HUES6 (cell line): ENCODE results near the gene ZFAND3.
"Not testable (repeated sequence)": the region's sequence is repeated elsewhere in the genome, so short reads cannot be mapped to it uniquely, and the experiment has no call there.

Experiments used
- H3K27ac ChIP-seq: 2 replicates; pipeline ENCODE4 v1.7.0; 2013; ENCODE audit warnings: low read depth, mild to moderate bottlenecking, low read length, inconsistent platforms
- H3K27me3 ChIP-seq: 2 replicates; pipeline ENCODE4 v1.6.1; 2013; ENCODE audit warnings: low read length; ENCODE audit not compliant: control insufficient read depth, insufficient read depth
- H3K36me3 ChIP-seq: 2 replicates; pipeline ENCODE4 v1.6.1; 2013; ENCODE audit warnings: low read length; ENCODE audit not compliant: control insufficient read depth, insufficient read depth
- H3K4me1 ChIP-seq: 2 replicates; pipeline ENCODE4 v1.6.1; 2013; ENCODE audit warnings: low read length; ENCODE audit not compliant: control insufficient read depth, insufficient read depth
- H3K4me3 ChIP-seq: 2 replicates; pipeline ENCODE4 v1.5.1; 2013; ENCODE audit warnings: low read depth, low read length
- H3K9ac ChIP-seq: one replicate; pipeline ENCODE4 v1.6.1; 2013; ENCODE audit warnings: mild to moderate bottlenecking, low read length
- H3K9me3 ChIP-seq: 2 replicates; pipeline ENCODE4 v1.6.1; 2013; ENCODE audit warnings: low read depth, low read length; ENCODE audit not compliant: control insufficient read depth, insufficient read depth

Gene ZFAND3

GRCh38 chr6:37960139-37960935 lies 140.8 kb downstream of the ZFAND3 start:
- no peak overlapping the region for H3K27ac ChIP-seq
- 0 out of 2 replicates have a peak, but pooled peaks cover 10% of the 10 kb centered on the region for H3K4me1 ChIP-seq
- no peak overlapping the region for H3K9ac ChIP-seq
- H3K9me3 ChIP-seq, result no peaks in the 10 kb centered on the region
- no peak overlapping the region for H3K4me3 ChIP-seq
- H3K36me3 ChIP-seq, result no peaks in the 10 kb centered on the region
- no peaks in the 10 kb centered on the region for H3K27me3 ChIP-seq

DNA sequence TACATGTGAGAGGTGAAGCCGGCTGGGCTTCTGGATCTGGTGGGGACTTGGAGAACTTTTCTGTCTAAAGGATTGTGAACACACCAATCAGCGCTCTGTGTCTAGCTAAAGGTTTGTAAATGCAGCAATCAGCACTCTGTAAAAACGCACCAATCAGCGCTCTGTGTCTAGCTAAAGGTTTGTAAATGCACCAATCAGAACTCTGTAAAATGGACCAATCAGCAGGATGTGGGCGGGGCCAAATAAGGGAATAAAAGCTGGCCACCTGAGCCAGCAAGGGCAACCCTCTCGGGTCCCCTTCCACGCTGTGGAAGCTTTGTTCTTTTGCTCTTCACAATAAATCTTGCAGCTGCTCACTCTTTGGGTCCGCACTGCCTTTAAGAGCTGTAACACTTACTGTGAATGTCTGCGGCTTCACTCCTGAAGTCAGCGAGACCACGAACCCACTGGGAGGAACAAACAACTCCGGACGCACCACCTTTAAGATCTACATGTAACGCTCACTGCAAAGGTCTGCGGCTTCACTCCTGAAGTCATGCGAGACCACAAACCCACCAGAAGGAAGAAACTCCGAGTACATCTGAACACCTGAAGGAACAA lies 143.1 kb downstream of the ZFAND3 start:
- not testable (repeated sequence) for H3K4me1 ChIP-seq, H3K4me3 ChIP-seq, H3K27me3 ChIP-seq, H3K9me3 ChIP-seq, H3K36me3 ChIP-seq, H3K9ac ChIP-seq, H3K27ac ChIP-seq

- no peak overlapping the region for H3K4me3 ChIP-seq
- no peaks in the 10 kb centered on the region for H3K4me1 ChIP-seq
- no peaks in the 10 kb centered on the region; the same call in 1 of the 2 replicates for H3K9me3 ChIP-seq
- no peak overlapping the region for H3K27ac ChIP-seq
- no peaks in the 10 kb centered on the region for H3K36me3 ChIP-seq
- H3K27me3 ChIP-seq, result no peaks in the 10 kb centered on the region
- no peak overlapping the region for H3K9ac ChIP-seq
Measured at GRCh38 chr6:37965964-37966676, 146.6 kb downstream of the ZFAND3 start.

DNA sequence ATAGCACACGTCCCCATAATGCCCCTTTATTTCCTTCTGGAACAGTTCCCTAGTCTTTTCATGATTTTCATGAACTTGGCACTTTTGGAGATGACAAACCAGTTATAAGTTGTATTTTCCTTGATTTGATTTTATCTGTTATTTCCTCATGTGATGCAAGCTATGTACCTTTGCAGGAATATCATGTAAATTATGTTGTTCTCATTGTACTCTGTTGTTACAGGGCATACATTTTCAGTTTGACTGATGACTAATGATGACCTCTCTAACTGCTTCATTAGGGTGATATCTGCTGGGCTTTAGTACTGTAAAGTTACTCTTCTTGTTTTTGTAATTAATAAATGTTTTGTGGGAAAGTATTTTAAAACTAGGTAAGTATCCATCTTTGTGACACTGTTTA lies 147.3 kb downstream of the ZFAND3 start:
- H3K27ac ChIP-seq, result no peak overlapping the region
- no peaks in the 10 kb centered on the region; the same call in 1 of the 2 replicates for H3K9me3 ChIP-seq
- no peaks in the 10 kb centered on the region for H3K27me3 ChIP-seq
- no peak overlapping the region for H3K4me3 ChIP-seq
- H3K36me3 ChIP-seq, result no peaks in the 10 kb centered on the region
- H3K9ac ChIP-seq, result no peak overlapping the region
- no peaks in the 10 kb centered on the region for H3K4me1 ChIP-seq

- H3K27me3 ChIP-seq, result no peaks in the 10 kb centered on the region
- no peak overlapping the region for H3K9ac ChIP-seq
- no peaks in the 10 kb centered on the region for H3K4me1 ChIP-seq
- no peaks in the 10 kb centered on the region; the same call in 1 of the 2 replicates for H3K9me3 ChIP-seq
- no peak overlapping the region for H3K27ac ChIP-seq
- H3K4me3 ChIP-seq, result no peak overlapping the region
- H3K36me3 ChIP-seq, result no peaks in the 10 kb centered on the region
Measured at GRCh38 chr6:37967651-37968050, 148.1 kb downstream of the ZFAND3 start.

DNA sequence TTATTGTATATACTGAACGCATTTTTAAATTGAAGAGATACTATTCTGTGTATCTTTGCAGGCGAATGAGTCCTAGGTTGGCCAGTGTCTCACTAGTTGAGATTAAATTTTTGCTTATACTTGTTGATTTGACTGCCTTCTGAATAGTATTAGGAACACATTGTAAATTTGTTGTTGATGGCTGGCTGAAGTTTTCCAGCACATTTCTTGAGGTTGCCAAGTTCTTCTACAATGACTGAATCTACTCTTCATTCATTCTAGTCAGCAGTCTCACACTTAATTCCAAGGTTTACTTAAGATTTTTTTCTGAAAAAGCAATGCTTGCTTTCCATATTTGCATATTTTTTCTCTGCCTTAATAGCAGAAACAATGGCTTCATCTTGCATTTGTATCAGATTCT lies 151.7 kb downstream of the ZFAND3 start:
- Histone ChIP-seq H3K9ac (no peak overlapping the region), H3K27ac (no peak overlapping the region), H3K9me3 (peaks cover 10% of the 10 kb centered on the region)

DNA sequence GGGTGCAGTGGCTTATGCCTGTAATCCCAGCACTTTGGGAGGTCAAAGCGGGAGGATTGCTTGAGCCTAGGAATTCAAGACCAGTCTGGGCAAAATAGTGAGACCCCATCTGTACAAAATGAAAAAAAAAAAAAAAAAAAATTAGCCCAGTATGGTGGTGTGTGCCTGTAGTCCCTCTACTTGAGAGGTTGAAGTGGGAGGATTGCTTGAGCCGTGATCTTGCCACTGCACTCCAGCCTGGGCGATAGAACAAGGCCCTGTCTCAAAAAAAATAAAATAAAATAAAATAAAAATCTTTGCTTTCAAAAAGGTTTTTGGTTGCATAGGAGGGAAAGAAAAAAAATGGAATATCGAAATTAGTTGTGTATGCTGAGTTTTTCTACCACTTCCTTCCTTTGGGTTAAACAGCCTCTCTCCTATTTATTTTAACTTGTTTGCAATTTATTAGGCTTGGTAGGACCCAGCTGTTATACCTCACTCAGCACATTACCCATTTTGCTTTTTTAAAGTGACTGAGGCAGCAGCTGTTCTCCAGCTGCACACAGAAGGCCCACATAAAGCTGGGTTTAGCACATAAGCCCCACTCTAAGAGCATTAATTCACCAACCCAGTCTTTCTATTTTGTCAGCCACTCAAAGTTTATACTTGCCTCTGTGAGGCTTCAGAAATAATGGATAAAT lies 152.3 kb downstream of the ZFAND3 start:
- Histone ChIP-seq H3K9me3 (peaks cover 10% of the 10 kb centered on the region), H3K4me3 (no peak overlapping the region)

More for the DNA sequence above, 151.7 kb downstream of the ZFAND3 start:
- Histone ChIP-seq H3K36me3 (no peaks in the 10 kb centered on the region; the same call in 1 of the 2 replicates), H3K27me3 (no peaks in the 10 kb centered on the region), H3K4me3 (no peak overlapping the region), H3K4me1 (no peaks in the 10 kb centered on the region)

GRCh38 chr6:37972994-37973757 lies 153.6 kb downstream of the ZFAND3 start:
- Histone ChIP-seq H3K36me3 (no peaks in the 10 kb centered on the region; the same call in 1 of the 2 replicates), H3K9ac (no peak overlapping the region)

More for the DNA sequence above, 152.3 kb downstream of the ZFAND3 start:
- Histone ChIP-seq H3K36me3 (no peaks in the 10 kb centered on the region; the same call in 1 of the 2 replicates), H3K27ac (no peak overlapping the region), H3K9ac (no peak overlapping the region), H3K4me1 (no peaks in the 10 kb centered on the region), H3K27me3 (no peaks in the 10 kb centered on the region)

DNA sequence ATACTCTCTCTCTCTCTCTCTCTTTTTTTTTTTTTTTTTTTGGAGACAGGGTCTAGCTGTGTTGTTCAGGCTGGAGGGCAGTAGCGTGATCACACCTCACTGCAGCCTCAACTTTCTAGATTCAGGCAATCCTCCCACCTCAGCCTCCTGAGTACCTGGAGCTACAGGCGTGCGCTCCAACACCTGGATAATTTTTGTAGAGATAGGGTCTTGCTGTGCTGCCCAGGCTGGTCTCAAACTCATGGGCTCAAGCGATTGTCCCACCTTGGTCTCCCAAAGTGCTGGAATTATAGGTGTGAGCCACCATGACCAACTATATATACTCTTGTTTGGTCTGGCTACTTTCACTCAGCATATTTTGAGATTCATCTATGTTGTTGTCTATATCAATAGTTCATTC lies 154.9 kb downstream of the ZFAND3 start:
- Histone ChIP-seq H3K27me3 (no peaks in the 10 kb centered on the region), H3K9ac (no peak overlapping the region), H3K36me3 (no peaks in the 10 kb centered on the region; the same call in 1 of the 2 replicates), H3K4me1 (no peaks in the 10 kb centered on the region), H3K27ac (no peak overlapping the region), H3K4me3 (no peak overlapping the region), H3K9me3 (peaks cover 10% of the 10 kb centered on the region)

More at GRCh38 chr6:37972994-37973757, 153.6 kb downstream of the ZFAND3 start:
- no peak overlapping the region for H3K27ac ChIP-seq
- no peak overlapping the region for H3K4me3 ChIP-seq
- H3K27me3 ChIP-seq, result no peaks in the 10 kb centered on the region
- no peaks in the 10 kb centered on the region for H3K4me1 ChIP-seq
- H3K9me3 ChIP-seq, result peaks cover 10% of the 10 kb centered on the region

DNA sequence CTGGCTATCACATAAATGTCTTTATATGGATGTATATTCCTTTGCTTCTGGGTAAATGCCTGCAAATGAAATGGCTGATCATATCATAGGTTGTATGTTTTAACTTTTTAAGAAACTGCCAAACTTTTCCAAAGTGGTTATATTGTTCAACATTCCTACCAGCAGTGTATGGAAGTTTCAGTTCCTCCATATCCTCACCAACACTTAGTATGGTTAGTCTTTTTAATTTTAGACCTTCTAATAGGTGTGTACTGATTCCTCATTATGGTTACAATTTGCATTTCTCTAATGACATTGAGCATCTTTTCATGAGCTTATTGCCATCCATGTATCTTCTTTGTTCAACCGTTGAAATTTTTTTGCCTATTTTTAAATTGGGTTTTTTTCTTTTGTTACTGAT lies 155.4 kb downstream of the ZFAND3 start:
- Histone ChIP-seq H3K27ac (no peak overlapping the region), H3K27me3 (no peaks in the 10 kb centered on the region), H3K9ac (no peak overlapping the region), H3K4me1 (no peaks in the 10 kb centered on the region), H3K4me3 (no peak overlapping the region), H3K9me3 (peaks cover 10% of the 10 kb centered on the region), H3K36me3 (no peaks in the 10 kb centered on the region; the same call in 1 of the 2 replicates)
